ENCODE data around the gene SLC30A7.

Gene SLC30A7

GRCh38 chr1:101008229-101008834, 112.4 kb downstream of the SLC30A7 start:
- no peaks in the 10 kb centered on the region for H3K27me3 ChIP-seq (ENCODE audit: control insufficient read depth, insufficient read depth, low read length)
- peaks cover 19% of the 10 kb centered on the region for H3K36me3 ChIP-seq (ENCODE audit: control insufficient read depth, low read depth, low read length)
- H3K27ac ChIP-seq (ENCODE audit: low read length), result no peak overlapping the region
- H3K4me3 ChIP-seq (ENCODE audit: low read length), result no peak overlapping the region
- H3K9ac ChIP-seq (ENCODE audit: low read length), result no peak overlapping the region
- H3K9me3 ChIP-seq (ENCODE audit: control insufficient read depth, low read depth, low read length), result no peaks in the 10 kb centered on the region
- peaks cover 5% of the 10 kb centered on the region for H3K4me1 ChIP-seq (ENCODE audit: control insufficient read depth, low read depth, low read length)

GRCh38 chr1:101013776-101014175, 117.9 kb downstream of the SLC30A7 start:
- Histone ChIP-seq H3K27ac (ENCODE audit: low read length) (no peak overlapping the region), H3K9me3 (ENCODE audit: control insufficient read depth, low read depth, low read length) (no peaks in the 10 kb centered on the region), H3K36me3 (ENCODE audit: control insufficient read depth, low read depth, low read length) (peaks cover 20% of the 10 kb centered on the region), H3K27me3 (ENCODE audit: control insufficient read depth, insufficient read depth, low read length) (no peaks in the 10 kb centered on the region), H3K4me3 (ENCODE audit: low read length) (no peak overlapping the region), H3K9ac (ENCODE audit: low read length) (no peak overlapping the region), H3K4me1 (ENCODE audit: control insufficient read depth, low read depth, low read length) (peaks cover 7% of the 10 kb centered on the region)

GRCh38 chr1:101017448-101017847, 121.6 kb downstream of the SLC30A7 start:
- peaks cover 31% of the 10 kb centered on the region for H3K36me3 ChIP-seq (ENCODE audit: control insufficient read depth, low read depth, low read length)
- peaks cover 7% of the 10 kb centered on the region for H3K4me1 ChIP-seq (ENCODE audit: control insufficient read depth, low read depth, low read length)
- H3K9ac ChIP-seq (ENCODE audit: low read length), result no peak overlapping the region
- peak overlapping the region; percentile 9 for H3K27ac ChIP-seq (ENCODE audit: low read length)
- no peaks in the 10 kb centered on the region for H3K27me3 ChIP-seq (ENCODE audit: control insufficient read depth, insufficient read depth, low read length)
- no peaks in the 10 kb centered on the region for H3K9me3 ChIP-seq (ENCODE audit: control insufficient read depth, low read depth, low read length)
- H3K4me3 ChIP-seq (ENCODE audit: low read length), result peak overlapping the region; percentile 32

GRCh38 chr1:101022294-101022693, 126.4 kb downstream of the SLC30A7 start:
- H3K9me3 ChIP-seq (ENCODE audit: control insufficient read depth, low read depth, low read length), result no peaks in the 10 kb centered on the region
- no peaks in the 10 kb centered on the region for H3K27me3 ChIP-seq (ENCODE audit: control insufficient read depth, insufficient read depth, low read length)
- no peak overlapping the region for H3K9ac ChIP-seq (ENCODE audit: low read length)
- no peak overlapping the region for H3K4me3 ChIP-seq (ENCODE audit: low read length)
- H3K27ac ChIP-seq (ENCODE audit: low read length), result no peak overlapping the region
- peaks cover 19% of the 10 kb centered on the region for H3K36me3 ChIP-seq (ENCODE audit: control insufficient read depth, low read depth, low read length)
- H3K4me1 ChIP-seq (ENCODE audit: control insufficient read depth, low read depth, low read length), result peaks cover 14% of the 10 kb centered on the region

- Histone ChIP-seq H3K36me3 (ENCODE audit: control insufficient read depth, low read depth, low read length) (peaks cover 11% of the 10 kb centered on the region), H3K4me1 (ENCODE audit: control insufficient read depth, low read depth, low read length) (peaks cover 14% of the 10 kb centered on the region), H3K27me3 (ENCODE audit: control insufficient read depth, insufficient read depth, low read length) (no peaks in the 10 kb centered on the region)
These were observed 129.4 kb downstream of the SLC30A7 start for GRCh38 chr1:101025283-101025656.

GRCh38 chr1:101025657-101026429, 130.0 kb downstream of the SLC30A7 start, which contains the start of gene DPH5:
TSS of gene DPH5 (minus strand) at chr1:101025784. CDS start at chr1:101025443, 341 bp downstream.
- Histone ChIP-seq H3K9me3 (ENCODE audit: control insufficient read depth, low read depth, low read length) (no peaks in the 10 kb centered on the region), H3K4me1 (ENCODE audit: control insufficient read depth, low read depth, low read length) (peaks cover 14% of the 10 kb centered on the region), H3K4me3 (ENCODE audit: low read length) (peak within 1 kb of the TSS; percentile 95), H3K27me3 (ENCODE audit: control insufficient read depth, insufficient read depth, low read length) (no peaks in the 10 kb centered on the region), H3K9ac (ENCODE audit: low read length) (peak within 1 kb of the TSS; percentile 95), H3K36me3 (ENCODE audit: control insufficient read depth, low read depth, low read length) (peaks cover 6% of the 10 kb centered on the region), H3K27ac (ENCODE audit: low read length) (peak within 1 kb of the TSS; percentile 38)

More at GRCh38 chr1:101025283-101025656, 129.4 kb downstream of the SLC30A7 start:
- Histone ChIP-seq H3K9me3 (ENCODE audit: control insufficient read depth, low read depth, low read length) (no peaks in the 10 kb centered on the region), H3K27ac (ENCODE audit: low read length) (peak overlapping the region; percentile 16), H3K9ac (ENCODE audit: low read length) (peak overlapping the region; percentile 95), H3K4me3 (ENCODE audit: low read length) (peak overlapping the region; percentile 95)

- Histone ChIP-seq H3K4me3 (ENCODE audit: low read length) (peak overlapping the region; percentile 95), H3K9ac (ENCODE audit: low read length) (peak overlapping the region; percentile 95), H3K36me3 (ENCODE audit: control insufficient read depth, low read depth, low read length) (peaks cover 5% of the 10 kb centered on the region), H3K9me3 (ENCODE audit: control insufficient read depth, low read depth, low read length) (no peaks in the 10 kb centered on the region), H3K4me1 (ENCODE audit: control insufficient read depth, low read depth, low read length) (peaks cover 14% of the 10 kb centered on the region), H3K27ac (ENCODE audit: low read length) (no peak overlapping the region), H3K27me3 (ENCODE audit: control insufficient read depth, insufficient read depth, low read length) (no peaks in the 10 kb centered on the region)
These were observed 130.5 kb downstream of the SLC30A7 start for GRCh38 chr1:101026430-101026788.

- peaks cover 14% of the 10 kb centered on the region for H3K4me1 ChIP-seq (ENCODE audit: control insufficient read depth, low read depth, low read length)
- H3K27ac ChIP-seq (ENCODE audit: low read length), result no peak overlapping the region
- H3K36me3 ChIP-seq (ENCODE audit: control insufficient read depth, low read depth, low read length), result peaks cover 5% of the 10 kb centered on the region
- no peaks in the 10 kb centered on the region for H3K9me3 ChIP-seq (ENCODE audit: control insufficient read depth, low read depth, low read length)
- H3K27me3 ChIP-seq (ENCODE audit: control insufficient read depth, insufficient read depth, low read length), result no peaks in the 10 kb centered on the region
- H3K4me3 ChIP-seq (ENCODE audit: low read length), result no peak overlapping the region
- no peak overlapping the region for H3K9ac ChIP-seq (ENCODE audit: low read length)
These were observed 131.4 kb downstream of the SLC30A7 start for GRCh38 chr1:101027194-101027772.

GRCh38 chr1:101028466-101028865, 132.6 kb downstream of the SLC30A7 start:
- H3K27ac ChIP-seq (ENCODE audit: low read length), result no peak overlapping the region

GRCh38 chr1:101029184-101029583, 133.3 kb downstream of the SLC30A7 start:
- Histone ChIP-seq H3K9me3 (ENCODE audit: control insufficient read depth, low read depth, low read length) (no peaks in the 10 kb centered on the region), H3K4me3 (ENCODE audit: low read length) (no peak overlapping the region), H3K27ac (ENCODE audit: low read length) (no peak overlapping the region), H3K36me3 (ENCODE audit: control insufficient read depth, low read depth, low read length) (no peaks in the 10 kb centered on the region), H3K4me1 (ENCODE audit: control insufficient read depth, low read depth, low read length) (peaks cover 14% of the 10 kb centered on the region), H3K9ac (ENCODE audit: low read length) (no peak overlapping the region), H3K27me3 (ENCODE audit: control insufficient read depth, insufficient read depth, low read length) (no peaks in the 10 kb centered on the region)

More at GRCh38 chr1:101028466-101028865, 132.6 kb downstream of the SLC30A7 start:
- no peaks in the 10 kb centered on the region for H3K36me3 ChIP-seq (ENCODE audit: control insufficient read depth, low read depth, low read length)
- no peaks in the 10 kb centered on the region for H3K9me3 ChIP-seq (ENCODE audit: control insufficient read depth, low read depth, low read length)
- no peak overlapping the region for H3K4me3 ChIP-seq (ENCODE audit: low read length)
- no peak overlapping the region for H3K9ac ChIP-seq (ENCODE audit: low read length)
- no peaks in the 10 kb centered on the region for H3K27me3 ChIP-seq (ENCODE audit: control insufficient read depth, insufficient read depth, low read length)
- peaks cover 14% of the 10 kb centered on the region for H3K4me1 ChIP-seq (ENCODE audit: control insufficient read depth, low read depth, low read length)

- Histone ChIP-seq H3K27ac (ENCODE audit: low read length) (no peak overlapping the region), H3K36me3 (ENCODE audit: control insufficient read depth, low read depth, low read length) (no peaks in the 10 kb centered on the region), H3K9ac (ENCODE audit: low read length) (no peak overlapping the region), H3K4me3 (ENCODE audit: low read length) (no peak overlapping the region), H3K9me3 (ENCODE audit: control insufficient read depth, low read depth, low read length) (no peaks in the 10 kb centered on the region), H3K4me1 (ENCODE audit: control insufficient read depth, low read depth, low read length) (peaks cover 7% of the 10 kb centered on the region), H3K27me3 (ENCODE audit: control insufficient read depth, insufficient read depth, low read length) (no peaks in the 10 kb centered on the region)
These were observed 135.0 kb downstream of the SLC30A7 start for GRCh38 chr1:101030881-101031280.
